CD4-positive, CD25-positive, alpha-beta regulatory T cell (primary cell): ENCODE measurements around the gene KCNIP4. TPM values are rescaled to one million over a fixed set of nuclear protein-coding genes. Genes with fewer than 3 reads are reported as not detected.

Experiments
- ATAC-seq, 2 donors: fragments of 150-1000 bp; cut with Tn5 transposase; one replicate each; pipeline ENCODE4 v1.10.0; 2021; ENCODE audit warnings: low read depth in 2 of 2, moderate number of reproducible peaks in 2 of 2, moderate library complexity in 1 of 2
- DNase-seq, 3 donors: peaks; one replicate each; pipeline versions ENCODE4 v3.0.0 to v3.0.0-alpha.2; 2012 to 2022; ENCODE audit warnings: mixed read lengths in 1 of 3
- H3K27ac ChIP-seq: one replicate; pipeline ENCODE4 v1.7.0; 2013; ENCODE audit warnings: mild to moderate bottlenecking, low read length; ENCODE audit not compliant: insufficient read depth, poor library complexity, severe bottlenecking
- H3K27me3 ChIP-seq: one replicate; pipeline ENCODE4 v1.7.0; 2013; ENCODE audit warnings: low read length; ENCODE audit not compliant: control insufficient read depth, insufficient read depth
- H3K36me3 ChIP-seq: one replicate; pipeline ENCODE4 v1.7.0; 2013; ENCODE audit warnings: mild to moderate bottlenecking, low read length, moderate library complexity; ENCODE audit not compliant: control insufficient read depth, insufficient read depth
- H3K4me1 ChIP-seq: 2 replicates; pipeline ENCODE4 v1.7.0; 2013; ENCODE audit warnings: mild to moderate bottlenecking, low read length; ENCODE audit not compliant: insufficient read depth, control insufficient read depth, poor library complexity, severe bottlenecking
- H3K4me3 ChIP-seq: one replicate; pipeline ENCODE4 v1.7.0; 2013; ENCODE audit warnings: low read depth, mild to moderate bottlenecking, low read length, moderate library complexity
- H3K9me3 ChIP-seq, 2 experiments: 1 replicate in 1 of 2; 2 replicates in 1 of 2; pipeline ENCODE4 v1.7.0; 2013; ENCODE audit warnings: low read length in 2 of 2, mild to moderate bottlenecking in 1 of 2, moderate library complexity in 1 of 2; ENCODE audit not compliant: control insufficient read depth in 2 of 2
- H3K27ac Mint-ChIP-seq, 3 donors: one replicate each; pipeline ENCODE4 v1.8.0; 2020 to 2022; ENCODE audit warnings: mild to moderate bottlenecking in 3 of 3, mixed read lengths in 3 of 3, moderate library complexity in 2 of 3
- H3K27me3 Mint-ChIP-seq: one replicate; pipeline ENCODE4 v1.8.0; 2022; ENCODE audit warnings: mild to moderate bottlenecking, mixed read lengths
- H3K36me3 Mint-ChIP-seq: one replicate; pipeline ENCODE4 v1.8.0; 2020; ENCODE audit warnings: mixed read lengths
- H3K4me1 Mint-ChIP-seq, 4 donors: one replicate each; pipeline ENCODE4 v1.8.0; 2020 to 2022; ENCODE audit warnings: mixed read lengths in 4 of 4, mild to moderate bottlenecking in 1 of 4
- H3K4me3 Mint-ChIP-seq, 4 donors: one replicate each; pipeline ENCODE4 v1.8.0; 2020 to 2022; ENCODE audit warnings: mild to moderate bottlenecking in 4 of 4, mixed read lengths in 4 of 4, moderate library complexity in 3 of 4
- H3K9me3 Mint-ChIP-seq, 7 donors: one replicate each; pipeline ENCODE4 v1.8.0; 2020 to 2022; ENCODE audit warnings: mixed read lengths in 7 of 7, mild to moderate bottlenecking in 3 of 7, moderate library complexity in 2 of 7
- polyA plus RNA-seq, 4 donors: library from polyadenylated mRNA; unstranded; fragments of 300-500 nt; fragmentation: Illumina TruSeq; gene quantifications; one replicate each; pipeline ENCODE4 v1.2.3, GENCODE V29; 2021
- total RNA-seq: library from RNA; stranded (reverse); gene quantifications from one replicate; pipeline ENCODE4 v1.2.3, GENCODE V29; 2022

The KCNIP4 gene
- total and polyA plus RNA-seq, 5 donors from 2014 or later = 0.09 to 0.24 TPM; not detected in 3

GRCh38 chr4:21728304-21728703 is 220.3 kb downstream of the KCNIP4 start:
- H3K4me1 Mint-ChIP-seq = no peaks in the 10 kb centered on the region
- Histone ChIP-seq H3K27ac (no peak overlapping the region), H3K4me3 (no peak overlapping the region), H3K4me1 (no peaks in the 10 kb centered on the region), H3K9me3 (no peaks in the 10 kb centered on the region), H3K27me3 (no peaks in the 10 kb centered on the region), H3K36me3 (no peaks in the 10 kb centered on the region)
- H3K27ac Mint-ChIP-seq = no peak overlapping the region
- no peaks in the 10 kb centered on the region for H3K27me3 Mint-ChIP-seq
- no peak overlapping the region for H3K4me3 Mint-ChIP-seq
- ATAC-seq (no peak), DNase-seq (no peak)
- no peaks in the 10 kb centered on the region for H3K36me3 Mint-ChIP-seq
- H3K9me3 Mint-ChIP-seq = peaks cover 4 to 17% (median 8%) of the 10 kb centered on the region in 7 donors

GRCh38 chr4:21726255-21726815 is 222.2 kb downstream of the KCNIP4 start:
- H3K4me1 ChIP-seq = no peaks in the 10 kb centered on the region
- no peaks in the 10 kb centered on the region for H3K4me1 Mint-ChIP-seq
- H3K27me3 Mint-ChIP-seq = no peaks in the 10 kb centered on the region
- H3K36me3 Mint-ChIP-seq = no peaks in the 10 kb centered on the region
- ATAC-seq = no peak
- H3K27me3 ChIP-seq = no peaks in the 10 kb centered on the region
- no peak overlapping the region for H3K4me3 ChIP-seq
- no peak overlapping the region for H3K27ac ChIP-seq
- DNase-seq = no peak
- no peaks in the 10 kb centered on the region for H3K9me3 ChIP-seq
- no peak overlapping the region for H3K27ac Mint-ChIP-seq
- no peak overlapping the region for H3K4me3 Mint-ChIP-seq
- peaks cover 4 to 22% (median 11%) of the 10 kb centered on the region in 7 donors for H3K9me3 Mint-ChIP-seq
- no peaks in the 10 kb centered on the region for H3K36me3 ChIP-seq

- Mint-ChIP-seq H3K36me3 (no peaks in the 10 kb centered on the region), H3K9me3 (peaks cover 0 to 13% (median 6%) of the 10 kb centered on the region in 7 donors), H3K27ac (no peak overlapping the region), H3K27me3 (no peaks in the 10 kb centered on the region), H3K4me3 (no peak overlapping the region), H3K4me1 (no peaks in the 10 kb centered on the region)
- H3K4me1 ChIP-seq = no peaks in the 10 kb centered on the region
- ATAC-seq = no peak
- H3K9me3 ChIP-seq = no peaks in the 10 kb centered on the region
- DNase-seq = no peak
- no peaks in the 10 kb centered on the region for H3K27me3 ChIP-seq
- H3K4me3 ChIP-seq = no peak overlapping the region
- no peak overlapping the region for H3K27ac ChIP-seq
- no peaks in the 10 kb centered on the region for H3K36me3 ChIP-seq
Measured at GRCh38 chr4:21722157-21722839, 226.3 kb downstream of the KCNIP4 start.

GRCh38 chr4:21716531-21716930 is 232.0 kb downstream of the KCNIP4 start:
- no peaks in the 10 kb centered on the region for H3K27me3 Mint-ChIP-seq
- H3K27ac Mint-ChIP-seq = no peak overlapping the region
- Histone ChIP-seq H3K4me1 (no peaks in the 10 kb centered on the region), H3K27ac (no peak overlapping the region), H3K4me3 (no peak overlapping the region), H3K9me3 (no peaks in the 10 kb centered on the region), H3K27me3 (no peaks in the 10 kb centered on the region), H3K36me3 (no peaks in the 10 kb centered on the region)
- ATAC-seq = no peak
- H3K4me3 Mint-ChIP-seq = no peak overlapping the region
- H3K9me3 Mint-ChIP-seq = peaks cover 3 to 13% (median 6%) of the 10 kb centered on the region in 7 donors
- H3K36me3 Mint-ChIP-seq = no peaks in the 10 kb centered on the region
- DNase-seq = no peak
- no peaks in the 10 kb centered on the region for H3K4me1 Mint-ChIP-seq

- Histone ChIP-seq H3K4me1 (no peaks in the 10 kb centered on the region), H3K36me3 (no peaks in the 10 kb centered on the region), H3K4me3 (no peak overlapping the region), H3K27me3 (no peaks in the 10 kb centered on the region), H3K9me3 (no peaks in the 10 kb centered on the region), H3K27ac (no peak overlapping the region)
- DNase-seq (no peak), ATAC-seq (no peak)
- Mint-ChIP-seq H3K9me3 (peaks cover 0 to 10% (median 6%) of the 10 kb centered on the region in 7 donors), H3K4me1 (no peaks in the 10 kb centered on the region), H3K27ac (no peak overlapping the region), H3K36me3 (no peaks in the 10 kb centered on the region), H3K4me3 (no peak overlapping the region), H3K27me3 (no peaks in the 10 kb centered on the region)
Measured at GRCh38 chr4:21710179-21710835, 238.3 kb downstream of the KCNIP4 start.

GRCh38 chr4:21709761-21710160 is 238.8 kb downstream of the KCNIP4 start:
- Histone ChIP-seq H3K36me3 (no peaks in the 10 kb centered on the region), H3K9me3 (no peaks in the 10 kb centered on the region), H3K27ac (no peak overlapping the region), H3K27me3 (no peaks in the 10 kb centered on the region), H3K4me1 (no peaks in the 10 kb centered on the region), H3K4me3 (no peak overlapping the region)
- peaks cover 0 to 14% (median 5%) of the 10 kb centered on the region in 7 donors for H3K9me3 Mint-ChIP-seq
- DNase-seq = no peak
- H3K27me3 Mint-ChIP-seq = no peaks in the 10 kb centered on the region
- ATAC-seq = no peak
- H3K4me3 Mint-ChIP-seq = no peak overlapping the region
- no peak overlapping the region for H3K27ac Mint-ChIP-seq
- H3K36me3 Mint-ChIP-seq = no peaks in the 10 kb centered on the region
- no peaks in the 10 kb centered on the region for H3K4me1 Mint-ChIP-seq

- H3K36me3 Mint-ChIP-seq = no peaks in the 10 kb centered on the region
- Histone ChIP-seq H3K4me1 (no peaks in the 10 kb centered on the region), H3K9me3 (no peaks in the 10 kb centered on the region), H3K36me3 (no peaks in the 10 kb centered on the region), H3K27ac (no peak overlapping the region), H3K4me3 (no peak overlapping the region), H3K27me3 (no peaks in the 10 kb centered on the region)
- H3K4me1 Mint-ChIP-seq = no peaks in the 10 kb centered on the region
- no peak overlapping the region for H3K27ac Mint-ChIP-seq
- peaks cover 0 to 14% (median 5%) of the 10 kb centered on the region in 7 donors for H3K9me3 Mint-ChIP-seq
- no peak overlapping the region for H3K4me3 Mint-ChIP-seq
- ATAC-seq (no peak), DNase-seq (no peak)
- no peaks in the 10 kb centered on the region for H3K27me3 Mint-ChIP-seq
Measured at GRCh38 chr4:21709031-21709430, 239.5 kb downstream of the KCNIP4 start.
